Fibroblast of lung (primary cell): ENCODE results near the gene GLTPD2.
A peak's percentile ranks its signal among the peaks of the same experiment; 100 is the strongest.

Source experiments
- CTCF ChIP-seq, 2 donors: IDR thresholded peaks in 1 of 2; conservative IDR thresholded peaks in 1 of 2; 1 replicate in 1 of 2; 2 replicates in 1 of 2; pipeline ENCODE4 v1.5.1; 2011 to 2012; ENCODE audit warnings: low read length in 2 of 2, control low read depth in 1 of 2, inconsistent platforms in 1 of 2, low read depth in 1 of 2, mild to moderate bottlenecking in 1 of 2
- EZH2 ChIP-seq: IDR thresholded peaks from 2 replicates; pipeline ENCODE4 v1.5.1; 2012; ENCODE audit warnings: low read length, control low read depth, mild to moderate bottlenecking; ENCODE audit errors: missing control alignments

- TF ChIP-seq CTCF (conservative IDR thresholded peaks at IDR 0.05 in 1 of 2, IDR thresholded peaks at IDR 0.05 in 1 of 2; ENCODE audit: low read depth in 1 of 2, low read length in 2 of 2): peak; percentile 40
- TF ChIP-seq EZH2: no peak
Observed at GRCh38 chr17:4789951-4790704, 1.4 kb downstream of the GLTPD2 start.
